ENCODE results near the gene SLC24A3.

Gene SLC24A3

DNA sequence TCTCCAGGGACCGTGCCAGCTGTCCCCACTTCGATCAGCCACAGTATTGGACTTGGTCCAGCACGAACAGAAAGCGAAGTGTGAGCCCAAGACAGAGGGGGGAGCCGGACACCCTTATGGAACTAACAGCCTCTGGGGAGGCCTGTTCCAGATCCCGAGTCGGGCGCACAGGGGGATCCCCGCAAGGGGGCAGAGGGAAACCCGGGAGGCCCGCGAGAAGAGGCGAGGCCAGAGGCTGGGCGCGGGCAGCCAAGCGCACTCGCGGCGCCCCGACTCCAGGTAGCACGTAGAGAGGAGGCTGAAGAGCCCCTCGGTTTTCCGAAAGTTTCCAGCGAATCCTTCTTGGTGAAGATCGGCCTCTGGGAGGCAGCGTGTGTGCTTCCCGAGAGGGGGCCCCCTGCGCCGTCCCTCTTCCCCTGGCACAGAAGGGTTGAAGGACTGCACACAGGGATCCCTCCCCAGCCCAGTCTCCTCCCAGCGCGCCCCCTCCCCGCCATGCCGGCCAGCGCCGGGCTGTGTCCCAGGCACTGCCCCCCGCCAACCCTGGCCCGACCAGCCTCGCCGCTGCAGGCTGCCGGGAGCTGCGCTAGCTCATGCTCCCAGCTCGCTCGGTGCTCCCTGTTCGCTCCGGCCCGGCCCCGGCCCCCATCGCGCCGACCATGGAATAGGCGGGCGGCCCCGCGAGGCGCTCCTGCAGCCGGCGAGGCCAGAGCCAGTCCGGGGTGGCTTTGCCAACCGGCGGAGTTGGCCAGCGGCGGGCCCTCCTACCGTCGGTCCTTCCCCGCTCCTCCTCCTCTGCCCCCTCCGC lies 577 bp upstream of the SLC24A3 start (continued):
- TF ChIP-seq, protein P1, sequence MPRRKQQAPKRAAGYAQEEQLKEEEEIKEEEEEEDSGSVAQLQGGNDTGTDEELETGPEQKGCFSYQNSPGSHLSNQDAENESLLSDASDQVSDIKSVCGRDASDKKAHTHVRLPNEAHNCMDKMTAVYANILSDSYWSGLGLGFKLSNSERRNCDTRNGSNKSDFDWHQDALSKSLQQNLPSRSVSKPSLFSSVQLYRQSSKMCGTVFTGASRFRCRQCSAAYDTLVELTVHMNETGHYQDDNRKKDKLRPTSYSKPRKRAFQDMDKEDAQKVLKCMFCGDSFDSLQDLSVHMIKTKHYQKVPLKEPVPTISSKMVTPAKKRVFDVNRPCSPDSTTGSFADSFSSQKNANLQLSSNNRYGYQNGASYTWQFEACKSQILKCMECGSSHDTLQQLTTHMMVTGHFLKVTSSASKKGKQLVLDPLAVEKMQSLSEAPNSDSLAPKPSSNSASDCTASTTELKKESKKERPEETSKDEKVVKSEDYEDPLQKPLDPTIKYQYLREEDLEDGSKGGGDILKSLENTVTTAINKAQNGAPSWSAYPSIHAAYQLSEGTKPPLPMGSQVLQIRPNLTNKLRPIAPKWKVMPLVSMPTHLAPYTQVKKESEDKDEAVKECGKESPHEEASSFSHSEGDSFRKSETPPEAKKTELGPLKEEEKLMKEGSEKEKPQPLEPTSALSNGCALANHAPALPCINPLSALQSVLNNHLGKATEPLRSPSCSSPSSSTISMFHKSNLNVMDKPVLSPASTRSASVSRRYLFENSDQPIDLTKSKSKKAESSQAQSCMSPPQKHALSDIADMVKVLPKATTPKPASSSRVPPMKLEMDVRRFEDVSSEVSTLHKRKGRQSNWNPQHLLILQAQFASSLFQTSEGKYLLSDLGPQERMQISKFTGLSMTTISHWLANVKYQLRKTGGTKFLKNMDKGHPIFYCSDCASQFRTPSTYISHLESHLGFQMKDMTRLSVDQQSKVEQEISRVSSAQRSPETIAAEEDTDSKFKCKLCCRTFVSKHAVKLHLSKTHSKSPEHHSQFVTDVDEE (CRISPR knock-in tag; IDR thresholded peaks at IDR 0.05), result no peak
- TF ChIP-seq CSRNP3 (CRISPR knock-in tag; IDR thresholded peaks at IDR 0.05), result no peak
- no peak for TF ChIP-seq GLIS3 (CRISPR knock-in tag; IDR thresholded peaks at IDR 0.05)
- no peak for TF ChIP-seq ZNF8 (CRISPR knock-in tag; IDR thresholded peaks at IDR 0.05)
- TF ChIP-seq OSR1 (CRISPR knock-in tag; IDR thresholded peaks at IDR 0.05), result no peak

DNA sequence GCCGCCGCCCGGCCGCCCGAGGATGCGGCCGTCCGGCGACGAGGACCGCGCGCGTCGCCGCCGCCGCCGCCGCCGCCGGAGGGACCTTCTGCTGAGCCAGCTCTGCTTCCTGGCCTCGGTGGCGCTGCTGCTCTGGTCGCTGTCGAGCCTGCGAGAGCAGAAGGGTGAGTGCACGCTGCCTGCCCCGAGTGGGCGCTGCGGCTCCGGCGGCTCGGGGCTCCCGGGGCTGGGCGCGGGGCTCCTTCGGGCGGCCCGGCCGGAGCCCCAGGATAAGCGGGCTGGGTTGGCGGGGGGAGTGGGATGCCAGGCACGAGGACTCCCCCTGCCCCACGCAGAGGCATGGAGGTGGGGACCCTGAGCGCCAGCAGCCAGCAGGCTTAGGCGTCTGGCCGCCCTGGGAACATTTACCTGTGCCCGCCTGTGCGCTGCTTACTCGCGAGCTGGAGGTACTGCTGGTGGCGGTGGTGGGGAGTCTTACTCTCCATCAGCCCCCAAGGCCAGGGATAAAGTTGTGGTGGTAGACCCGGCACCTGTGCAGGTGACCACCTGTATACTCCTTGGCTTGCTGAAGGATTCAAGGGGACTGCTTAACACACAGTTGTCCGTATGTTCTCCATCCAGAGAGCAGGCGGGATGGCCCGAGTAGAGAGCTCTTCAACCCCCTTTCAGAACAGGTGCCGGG lies 520 bp downstream of the SLC24A3 start:
- no peak for TF ChIP-seq RARB (CRISPR knock-in tag; IDR thresholded peaks at IDR 0.05)
- no peak for TF ChIP-seq TCF4 (CRISPR knock-in tag; IDR thresholded peaks at IDR 0.05; ENCODE audit: borderline replicate concordance)
- TF ChIP-seq BACH2 (CRISPR knock-in tag; IDR thresholded peaks at IDR 0.05; ENCODE audit: borderline replicate concordance), result no peak
- TF ChIP-seq, protein P1 (CRISPR knock-in tag; IDR thresholded peaks at IDR 0.05), result no peak
- no peak for TF ChIP-seq CREB5 (CRISPR knock-in tag; IDR thresholded peaks at IDR 0.05; ENCODE audit: low read depth)
- no peak for TF ChIP-seq ZNF70 (CRISPR knock-in tag; IDR thresholded peaks at IDR 0.05)
- ATAC-seq, result peak; percentile 46; the same call in 1 of the 3 replicates

- no peak for ATAC-seq
- TF ChIP-seq ZFP3 (CRISPR knock-in tag; IDR thresholded peaks at IDR 0.05), result no peak
- TF ChIP-seq ZNF70 (CRISPR knock-in tag; IDR thresholded peaks at IDR 0.05), result no peak
- TF ChIP-seq, protein P1 (CRISPR knock-in tag; IDR thresholded peaks at IDR 0.05), result no peak
Observed at GRCh38 chr20:19213946-19214490, 1.6 kb downstream of the SLC24A3 start.

DNA sequence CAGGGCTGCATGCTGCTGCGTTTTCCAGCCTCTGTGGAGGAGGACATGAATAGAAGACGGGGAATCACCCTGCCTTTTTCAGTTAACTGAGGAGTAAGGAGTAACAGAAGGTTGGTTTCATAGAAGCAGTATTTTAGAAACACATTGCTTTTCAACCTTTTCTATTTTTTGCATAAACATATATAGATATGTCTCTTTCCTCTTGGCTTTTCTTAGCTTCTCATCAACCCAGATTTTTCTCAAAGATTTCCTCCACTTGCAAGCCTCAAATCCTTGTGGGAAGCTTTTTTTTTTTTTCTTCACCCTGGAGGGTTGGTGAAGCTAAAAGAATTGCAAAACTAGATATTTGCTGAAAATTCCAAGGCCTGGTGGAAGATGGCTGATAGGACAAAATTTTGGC lies 6.0 kb downstream of the SLC24A3 start:
- no peak for ATAC-seq
- TF ChIP-seq ZNF8 (CRISPR knock-in tag; IDR thresholded peaks at IDR 0.05) (no peak), ESRRG (CRISPR knock-in tag; IDR thresholded peaks at IDR 0.05) (no peak), ZFP3 (CRISPR knock-in tag; IDR thresholded peaks at IDR 0.05) (no peak), CSDC2 (CRISPR knock-in tag; IDR thresholded peaks at IDR 0.05) (no peak), TCF4 (CRISPR knock-in tag; IDR thresholded peaks at IDR 0.05; ENCODE audit: borderline replicate concordance) (no peak)
